ENCODE measurements around the gene ADAMTS10. TPM values are rescaled to one million over a fixed set of nuclear protein-coding genes. Genes with fewer than 3 reads are reported as not detected.
"Not testable (repeated sequence)": the region's sequence is repeated elsewhere in the genome, so short reads cannot be mapped to it uniquely, and the experiment has no call there.

ADAMTS10 gene
- 24.8 TPM for total RNA-seq

DNA sequence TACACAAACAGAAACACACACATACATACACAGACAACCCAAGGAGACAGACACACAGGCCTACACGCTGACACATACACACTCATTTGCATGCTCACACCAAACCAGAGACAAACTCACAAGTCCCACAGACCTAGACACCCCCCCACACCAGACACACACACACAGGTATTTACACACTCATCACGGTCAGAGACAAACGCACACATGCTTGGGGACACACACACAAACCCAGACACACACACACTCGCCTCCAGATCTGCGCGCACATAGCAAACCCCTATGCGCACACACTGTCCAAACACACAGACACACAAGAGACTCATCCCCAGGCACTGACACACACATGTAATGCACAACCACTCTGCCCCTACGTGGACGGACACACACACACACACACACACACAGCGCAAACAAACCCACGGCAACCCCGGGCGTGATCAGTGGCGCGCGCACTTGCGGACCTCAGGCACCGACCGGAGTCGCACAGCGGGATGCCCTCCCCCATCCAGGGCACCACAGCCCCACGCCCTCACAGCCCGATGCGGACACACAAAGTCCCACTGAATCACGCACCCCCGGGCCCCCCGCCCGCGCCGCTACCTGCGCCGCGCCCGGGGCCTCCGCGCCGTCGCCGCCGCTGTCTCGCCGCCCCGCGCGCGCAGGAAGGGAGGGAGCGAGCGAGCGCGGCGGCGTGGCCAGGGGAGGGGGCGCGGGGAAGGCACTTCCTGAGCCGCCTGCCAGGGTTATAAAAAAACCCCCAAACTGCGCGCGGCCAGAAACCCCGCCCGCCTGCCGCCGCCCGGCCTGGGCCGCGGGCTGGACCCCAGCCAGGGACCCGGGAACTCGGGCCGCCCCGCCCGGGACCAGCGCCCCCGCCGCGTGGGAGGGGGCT is at the start of gene ADAMTS10:
Gene ADAMTS10 (minus strand): TSS at position 675 of the 895 bp plus-strand sequence. CDS start 5,005 bp downstream, outside the sequence.
- peak; percentile 70 for DNase-seq

DNA sequence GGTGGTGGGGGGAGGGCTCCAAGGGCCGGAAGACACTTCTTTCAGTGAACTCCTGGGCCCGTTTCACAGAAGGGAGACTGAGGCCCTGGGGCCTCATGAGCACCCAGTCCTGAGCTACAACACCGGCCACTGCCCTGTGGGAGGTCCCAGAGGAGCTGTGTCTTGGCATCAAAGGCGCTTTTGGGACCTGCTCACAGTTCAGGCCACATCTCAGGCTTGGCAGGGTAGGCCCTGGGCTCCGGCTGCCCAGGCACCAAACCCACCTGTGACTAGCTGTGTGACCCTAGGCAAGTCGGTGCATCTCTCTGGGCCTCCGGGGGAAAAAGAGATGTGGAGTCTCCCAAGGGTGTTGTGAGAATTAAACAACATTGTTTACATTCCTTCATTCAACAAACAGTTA is 49.4 kb upstream of the ADAMTS10 start:
- no peak for DNase-seq

- no peak for DNase-seq
Observed at GRCh38 chr19:8657869-8658268, 47.4 kb upstream of the ADAMTS10 start.

DNA sequence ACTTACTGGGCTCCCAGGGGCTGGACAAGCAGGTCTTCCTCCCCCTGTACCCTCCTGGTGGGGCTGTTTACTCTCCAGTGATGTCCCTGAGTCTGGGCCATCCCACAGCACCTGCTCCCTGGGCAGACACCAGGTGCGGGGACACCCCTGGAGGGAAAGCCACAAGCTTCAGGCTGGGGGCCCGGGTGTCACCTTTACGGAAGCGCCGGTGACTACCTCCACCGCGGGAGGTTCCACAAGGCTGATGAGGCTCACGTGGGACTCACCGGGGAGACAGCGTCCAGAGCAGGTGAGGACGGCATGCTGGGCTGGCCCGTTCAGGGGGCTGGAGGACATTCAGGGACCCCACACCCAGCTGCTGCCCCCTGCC is 44.8 kb upstream of the ADAMTS10 start:
- DNase-seq = no peak

- peak; percentile 72 for DNase-seq
Observed at GRCh38 chr19:8654591-8655339, 44.2 kb upstream of the ADAMTS10 start.

DNA sequence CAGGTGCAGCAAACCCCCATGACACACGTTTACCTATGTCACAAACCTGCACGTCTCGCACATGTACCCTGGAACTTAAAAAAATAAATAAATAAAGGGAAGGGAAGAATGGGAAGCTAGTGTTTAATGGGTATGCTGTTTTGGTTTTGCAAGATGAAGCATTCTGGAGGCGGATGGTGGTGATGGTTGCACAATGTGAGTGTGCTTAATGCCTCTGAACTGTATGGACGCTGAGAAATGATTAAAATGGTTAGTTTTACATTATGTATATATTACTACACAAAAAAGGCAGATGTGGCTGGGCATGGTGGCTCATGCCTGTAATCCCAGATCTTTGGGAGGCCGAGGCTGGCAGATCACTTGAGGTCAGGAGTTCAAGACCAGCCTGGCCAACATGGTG is 37.7 kb upstream of the ADAMTS10 start:
- DNase-seq = no peak

DNA sequence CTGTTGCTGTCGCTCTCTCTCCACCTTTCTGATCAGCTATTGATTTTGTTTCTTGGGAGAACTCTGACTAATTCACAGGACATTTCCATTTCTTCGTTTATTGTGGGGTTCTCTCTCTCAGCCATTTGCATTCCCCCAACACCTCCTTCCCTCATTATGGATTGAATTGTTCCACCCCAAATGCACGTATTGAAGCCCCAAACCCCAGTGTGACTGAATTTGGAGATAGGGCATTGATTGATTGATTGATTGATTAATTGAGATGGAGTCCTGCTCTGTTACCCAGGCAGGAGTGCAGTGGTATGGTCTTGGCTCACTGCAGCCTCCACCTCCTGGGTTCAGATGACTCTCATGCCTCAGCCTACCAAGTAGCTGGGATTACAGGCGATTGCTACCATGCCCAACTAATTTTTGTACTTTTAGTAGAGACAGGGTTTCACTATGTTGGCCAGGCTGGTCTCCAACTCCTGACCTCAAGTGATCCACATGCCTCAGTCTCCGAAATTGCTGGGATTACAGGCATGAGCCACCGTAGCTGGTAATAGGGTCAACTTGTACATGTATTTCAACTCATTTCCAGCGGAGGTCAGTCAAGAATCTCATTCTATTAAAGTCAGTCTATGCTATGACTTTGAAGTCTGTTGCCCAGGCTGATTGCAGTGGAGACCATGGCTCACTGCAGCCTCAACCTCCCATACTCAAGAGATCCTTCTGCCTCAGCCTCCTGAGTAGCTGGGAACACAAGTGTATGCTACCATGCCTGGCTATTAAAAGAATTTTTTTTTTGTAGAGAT is 33.5 kb upstream of the ADAMTS10 start:
- no peak for DNase-seq

DNA sequence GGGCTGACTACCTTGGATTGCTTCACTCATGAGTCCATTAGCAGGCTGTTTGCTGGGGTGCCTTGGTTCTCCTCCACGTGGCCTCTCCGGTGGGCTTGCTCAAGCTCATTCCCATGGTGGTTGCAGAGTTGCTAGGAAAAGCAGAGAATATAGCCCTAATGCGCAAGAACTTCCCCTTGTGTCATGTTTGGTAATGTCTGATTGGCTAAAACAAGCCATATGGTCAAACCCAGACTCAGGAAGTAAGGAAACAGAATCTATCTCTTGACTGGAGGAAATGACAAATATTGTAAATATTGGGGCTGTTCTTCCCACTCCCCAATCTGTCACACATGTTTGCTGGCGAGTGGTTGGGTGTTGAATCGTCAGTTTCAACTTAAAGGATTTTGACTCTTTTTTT is 32.0 kb upstream of the ADAMTS10 start:
- DNase-seq = no peak

GRCh38 chr19:8641908-8642547 is 31.5 kb upstream of the ADAMTS10 start:
- DNase-seq = peak; percentile 55

GRCh38 chr19:8641221-8641907 is 30.8 kb upstream of the ADAMTS10 start:
- no peak for DNase-seq

DNA sequence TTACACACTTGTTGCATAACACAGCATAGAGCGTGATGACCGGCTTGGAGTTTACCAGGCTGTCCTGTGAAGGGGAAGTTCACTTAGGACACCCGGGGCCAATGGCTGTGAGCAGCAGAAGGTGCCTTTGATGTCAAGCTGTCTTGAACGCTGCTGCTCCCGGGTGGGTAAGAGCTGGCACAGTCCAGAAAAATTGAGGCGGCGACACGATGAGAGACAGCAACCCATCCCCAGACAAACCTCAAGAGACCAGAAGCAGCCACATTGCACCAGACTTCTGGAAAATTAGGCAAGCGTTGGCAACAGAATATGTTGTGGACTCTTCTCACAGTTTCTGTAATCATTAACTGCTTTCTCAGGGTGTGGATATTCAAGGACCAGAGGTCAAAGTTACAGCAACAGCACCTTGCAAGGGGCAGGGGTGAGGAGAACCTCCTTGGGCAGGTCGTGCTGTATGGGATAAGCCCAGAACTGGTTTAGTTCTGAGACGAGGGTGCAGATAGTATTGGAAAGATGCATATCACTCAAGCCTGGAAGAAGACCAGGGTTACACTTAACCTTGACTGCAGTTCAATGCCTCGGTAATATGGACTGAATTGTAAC is 30.0 kb upstream of the ADAMTS10 start:
- no peak for DNase-seq

DNA sequence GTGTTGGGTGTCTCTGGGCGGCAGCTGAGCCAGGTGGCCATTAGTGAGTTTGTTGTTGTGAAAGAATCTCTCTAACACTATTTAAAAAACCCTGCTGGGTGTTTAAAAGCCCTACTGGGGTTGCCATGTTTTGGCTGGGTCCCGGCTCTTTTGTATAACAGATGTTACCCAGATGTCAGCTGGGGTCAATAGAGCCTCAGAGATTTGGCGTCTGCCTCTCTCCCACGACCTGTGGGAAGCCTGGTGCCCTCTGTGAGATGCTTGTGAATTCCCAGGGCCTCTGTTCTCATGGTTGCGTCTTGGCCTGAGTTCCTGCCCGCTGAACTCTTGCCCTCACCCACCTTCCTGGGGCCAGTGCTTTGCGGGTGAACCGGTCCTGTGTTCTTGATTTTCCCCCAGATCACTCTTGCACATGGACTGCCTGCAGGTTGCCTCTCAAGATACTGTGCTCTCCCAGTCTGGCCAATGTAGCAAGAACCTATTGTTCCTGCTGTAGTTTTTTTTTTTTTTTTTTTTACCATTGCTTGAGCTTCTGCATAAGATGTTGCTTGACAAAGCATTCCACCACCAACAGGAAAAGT is 29.4 kb upstream of the ADAMTS10 start:
- no peak for DNase-seq

DNA sequence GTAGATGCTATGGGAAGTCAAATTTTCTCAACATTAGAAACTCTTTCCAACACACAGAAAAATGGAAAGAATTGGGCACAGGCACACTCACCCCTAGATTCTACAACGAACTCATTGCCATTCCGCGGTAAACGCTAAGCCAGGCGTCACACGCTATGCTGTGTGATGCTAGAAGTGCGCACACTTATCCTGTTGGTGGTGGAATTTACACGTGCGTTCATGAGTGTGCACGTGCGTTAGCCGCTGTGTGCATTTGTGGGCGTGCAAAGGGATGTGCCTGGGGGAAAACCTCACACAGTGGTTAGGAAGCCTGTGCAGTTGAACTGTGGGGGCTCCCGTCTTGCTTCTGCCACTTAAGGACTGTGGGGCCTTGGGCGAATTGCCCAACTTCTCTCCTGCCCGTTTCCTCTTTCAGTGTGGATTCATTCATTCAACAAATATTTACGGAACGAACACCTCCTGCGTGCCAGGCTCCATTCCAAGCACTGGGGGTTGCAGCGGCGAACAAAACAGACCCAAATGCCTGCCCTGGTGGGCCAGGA is 27.6 kb upstream of the ADAMTS10 start:
- DNase-seq = peak; percentile 20

DNA sequence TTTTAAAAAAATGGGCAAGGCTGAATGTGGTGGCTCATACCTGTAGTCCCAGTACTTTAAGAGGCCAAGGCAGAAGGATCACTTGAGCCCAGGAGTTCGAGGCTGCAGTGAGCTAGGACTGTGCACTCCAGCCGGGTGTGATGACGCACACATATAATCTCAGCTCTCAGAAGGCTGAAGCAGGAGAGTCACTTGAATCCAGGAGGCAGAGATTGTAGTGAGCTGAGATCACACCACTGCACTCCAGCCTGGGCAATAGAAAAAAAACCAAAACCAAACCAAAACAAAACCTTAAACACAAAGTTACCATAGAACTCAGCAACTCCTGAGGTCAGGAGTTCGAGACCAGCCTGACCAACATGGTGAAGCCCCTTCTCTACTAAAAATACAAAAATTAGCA is 26.6 kb upstream of the ADAMTS10 start:
- not testable (repeated sequence) for DNase-seq

DNA sequence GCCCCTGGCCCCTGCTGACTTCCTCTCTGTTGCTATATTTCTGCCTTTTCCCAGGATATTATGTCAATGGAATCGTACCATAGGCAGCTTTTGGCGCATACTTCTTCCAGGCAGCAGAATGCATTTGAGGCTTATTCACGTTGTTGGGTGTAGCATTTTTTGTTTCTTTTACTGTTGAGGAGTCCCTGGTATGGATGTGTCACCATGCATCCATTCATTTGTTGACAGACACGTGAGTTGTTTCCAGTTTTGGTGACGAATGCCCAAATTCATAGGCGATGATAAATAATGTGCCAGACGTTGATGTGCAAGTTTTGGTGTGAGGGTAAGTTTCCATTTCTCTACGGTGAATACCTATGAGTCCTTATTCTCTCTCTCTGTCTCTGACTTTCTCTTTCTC is 24.9 kb upstream of the ADAMTS10 start:
- no peak for DNase-seq

DNA sequence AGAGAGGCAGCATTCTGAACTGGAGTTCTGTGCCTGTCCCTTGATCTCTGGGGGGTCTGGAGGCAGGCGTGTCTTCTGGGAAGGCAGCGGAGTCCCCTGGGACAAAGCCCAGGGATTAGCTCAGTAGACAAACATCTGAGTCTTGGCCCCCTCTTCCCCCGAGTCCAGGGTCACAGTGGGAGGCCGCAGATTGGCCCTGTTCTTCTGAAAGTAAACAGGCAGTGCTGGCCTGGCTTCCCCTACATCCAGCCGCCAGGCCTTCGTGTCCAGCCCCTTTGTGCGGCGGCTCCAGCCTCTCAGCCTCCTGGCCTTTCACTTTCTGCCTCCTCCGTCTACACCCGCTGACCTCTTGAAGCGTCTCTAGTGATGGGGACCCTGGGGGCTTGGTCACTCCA is 20.9 kb upstream of the ADAMTS10 start:
- DNase-seq = no peak

DNA sequence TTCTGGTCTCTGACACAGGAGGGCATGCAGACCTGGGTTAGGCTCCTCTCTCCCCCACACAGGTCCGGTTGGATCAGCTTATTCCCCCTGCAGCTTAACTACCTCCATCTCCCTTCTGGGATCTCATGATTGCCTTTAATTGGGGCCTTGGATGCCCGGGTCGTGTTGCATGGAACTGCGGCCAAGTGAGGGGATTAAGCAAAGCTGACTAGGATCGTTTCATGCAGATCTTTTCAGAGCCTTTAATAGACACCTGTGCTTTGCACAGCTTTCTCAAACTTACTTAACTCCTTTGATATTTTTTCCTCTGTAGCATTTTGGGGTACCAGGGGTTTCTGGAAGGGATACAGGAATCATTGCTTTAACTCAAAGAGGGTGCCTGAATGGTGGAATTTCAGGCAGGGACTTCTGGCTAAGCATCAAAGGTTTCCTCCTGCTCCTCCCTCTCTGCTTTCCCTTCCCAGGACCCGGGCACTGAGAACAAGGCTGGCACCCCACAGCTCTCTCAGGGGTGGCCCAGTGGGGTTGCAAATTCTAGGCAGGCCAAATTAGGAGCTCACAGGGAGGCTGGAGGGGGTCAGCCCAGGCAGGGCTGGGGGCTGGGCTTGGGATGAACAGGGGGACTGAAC is 20.4 kb upstream of the ADAMTS10 start:
- no peak for DNase-seq

GRCh38 chr19:8629996-8630683 is 19.6 kb upstream of the ADAMTS10 start, which contains the start of gene NFILZ:
TSS of gene NFILZ (plus strand) at chr19:8630633. CDS start at chr19:8676766, 46,133 bp downstream.
- DNase-seq = no peak

GRCh38 chr19:8629184-8629583 is 18.7 kb upstream of the ADAMTS10 start:
- no peak for DNase-seq

Data from tongue (tissue), 2 donors.